ENCODE measurements around the gene SSUH2. TPM values are rescaled to one million over a fixed set of nuclear protein-coding genes. Genes with fewer than 3 reads are reported as not detected.

The SSUH2 gene
- total RNA-seq, 2 donors from 2014 or later = 5.3 to 7.9 TPM

DNA sequence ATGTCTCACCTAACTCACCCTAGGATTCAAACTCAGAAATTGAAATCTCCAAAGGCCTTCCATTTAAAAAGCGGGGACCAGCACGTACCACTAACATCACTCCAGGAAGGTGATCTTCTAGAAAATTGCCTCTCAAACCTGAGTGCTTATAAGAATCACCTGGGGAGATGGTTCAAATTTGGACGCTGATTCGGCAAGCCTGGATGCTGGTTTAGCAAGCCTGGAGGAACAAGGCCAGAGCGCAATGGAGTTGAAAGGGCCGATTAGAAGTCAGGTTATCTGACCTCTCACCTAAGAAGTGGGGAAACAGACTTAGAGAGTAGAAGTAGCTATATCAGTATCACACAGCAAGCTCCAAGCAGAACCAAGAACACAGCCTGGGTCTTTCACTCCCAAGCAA, 68.2 kb downstream of the SSUH2 start:
- no peak overlapping the region for H3K4me3 ChIP-seq (ENCODE audit: low read length)
- peaks cover 47% of the 10 kb centered on the region for H3K36me3 ChIP-seq (ENCODE audit: control insufficient read depth, insufficient read depth, low read length)
- Mint-ChIP-seq H3K27ac (no peak overlapping the region), H3K4me3 (no peak overlapping the region), H3K27me3 (ENCODE audit: insufficient read depth) (no peaks in the 10 kb centered on the region), H3K9me3 (no peaks in the 10 kb centered on the region), H3K4me1 (peaks cover 4% of the 10 kb centered on the region), H3K36me3 (ENCODE audit: low read depth) (peaks cover 16% of the 10 kb centered on the region)
- TF ChIP-seq, protein P1, sequence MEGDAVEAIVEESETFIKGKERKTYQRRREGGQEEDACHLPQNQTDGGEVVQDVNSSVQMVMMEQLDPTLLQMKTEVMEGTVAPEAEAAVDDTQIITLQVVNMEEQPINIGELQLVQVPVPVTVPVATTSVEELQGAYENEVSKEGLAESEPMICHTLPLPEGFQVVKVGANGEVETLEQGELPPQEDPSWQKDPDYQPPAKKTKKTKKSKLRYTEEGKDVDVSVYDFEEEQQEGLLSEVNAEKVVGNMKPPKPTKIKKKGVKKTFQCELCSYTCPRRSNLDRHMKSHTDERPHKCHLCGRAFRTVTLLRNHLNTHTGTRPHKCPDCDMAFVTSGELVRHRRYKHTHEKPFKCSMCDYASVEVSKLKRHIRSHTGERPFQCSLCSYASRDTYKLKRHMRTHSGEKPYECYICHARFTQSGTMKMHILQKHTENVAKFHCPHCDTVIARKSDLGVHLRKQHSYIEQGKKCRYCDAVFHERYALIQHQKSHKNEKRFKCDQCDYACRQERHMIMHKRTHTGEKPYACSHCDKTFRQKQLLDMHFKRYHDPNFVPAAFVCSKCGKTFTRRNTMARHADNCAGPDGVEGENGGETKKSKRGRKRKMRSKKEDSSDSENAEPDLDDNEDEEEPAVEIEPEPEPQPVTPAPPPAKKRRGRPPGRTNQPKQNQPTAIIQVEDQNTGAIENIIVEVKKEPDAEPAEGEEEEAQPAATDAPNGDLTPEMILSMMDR (conservative IDR thresholded peaks at IDR 0.05) = no peak
- H3K9me3 ChIP-seq (ENCODE audit: control insufficient read depth, low read length) = no peaks in the 10 kb centered on the region
- no peak overlapping the region for H3K9ac ChIP-seq (ENCODE audit: extremely low read depth, low read length, poor library complexity, severe bottlenecking)
- H3K27me3 ChIP-seq (ENCODE audit: control insufficient read depth, insufficient read depth, low read length, poor library complexity, severe bottlenecking) = no peaks in the 10 kb centered on the region
- H3K27ac ChIP-seq (ENCODE audit: low read depth, low read length) = no peak overlapping the region
- WGBS, 2 experiments (ENCODE audit: insufficient coverage in 1 of 2, insufficient read length in 1 of 2) = 86 to 92% methylated on average over 2 to 6 of the region's 6 CpGs
- no peak for DNase-seq
- no peaks in the 10 kb centered on the region for H3K4me1 ChIP-seq (ENCODE audit: control insufficient read depth, insufficient read depth, low read length)

DNA sequence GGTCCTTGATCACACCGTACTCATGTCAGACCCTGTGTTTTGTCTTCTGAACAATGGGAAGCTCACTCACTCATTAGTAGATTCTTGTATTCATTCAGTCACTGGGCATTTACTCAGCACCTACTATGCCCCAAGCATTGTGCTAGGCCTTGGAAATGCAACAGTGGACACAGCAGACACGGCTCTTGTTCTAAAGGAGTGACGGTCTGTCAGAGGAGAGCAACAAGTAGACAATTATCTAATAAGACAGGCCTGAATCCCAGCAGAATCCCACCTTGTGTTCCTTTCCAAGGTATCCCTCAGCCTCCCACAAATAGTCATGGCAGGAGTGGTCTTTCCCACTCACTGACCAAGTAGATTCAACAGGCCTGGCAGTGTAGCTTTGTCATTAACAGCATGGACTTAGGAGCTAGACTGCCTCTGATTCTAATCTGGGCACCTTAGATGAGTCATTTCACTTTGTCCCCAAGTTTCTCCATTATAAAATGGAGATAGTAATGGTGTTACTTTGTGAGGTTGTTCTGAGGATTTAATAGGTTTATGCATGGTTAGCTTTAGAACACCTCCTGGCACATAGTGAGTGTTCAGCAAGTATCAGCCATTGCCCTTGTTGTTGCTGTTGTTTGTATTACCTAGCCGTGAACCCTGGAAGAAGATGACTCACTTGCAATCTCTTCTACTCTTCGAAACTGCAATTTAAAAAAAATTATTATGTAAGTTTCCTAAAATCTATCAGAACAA, 69.1 kb downstream of the SSUH2 start:
- no peaks in the 10 kb centered on the region for H3K9me3 ChIP-seq (ENCODE audit: control insufficient read depth, low read length)
- peaks cover 55% of the 10 kb centered on the region for H3K36me3 ChIP-seq (ENCODE audit: control insufficient read depth, insufficient read depth, low read length)
- H3K4me3 Mint-ChIP-seq = no peak overlapping the region
- H3K4me1 Mint-ChIP-seq = peaks cover 8% of the 10 kb centered on the region
- no peaks in the 10 kb centered on the region for H3K4me1 ChIP-seq (ENCODE audit: control insufficient read depth, insufficient read depth, low read length)
- H3K36me3 Mint-ChIP-seq (ENCODE audit: low read depth) = peaks cover 20% of the 10 kb centered on the region
- DNase-seq = no peak
- H3K27me3 Mint-ChIP-seq (ENCODE audit: insufficient read depth) = no peaks in the 10 kb centered on the region
- H3K27ac Mint-ChIP-seq = no peak overlapping the region
- no peak overlapping the region for H3K4me3 ChIP-seq (ENCODE audit: low read length)
- WGBS, 2 experiments (ENCODE audit: insufficient coverage in 1 of 2, insufficient read length in 1 of 2) = 96 to 100% methylated on average over 4 to 5 of the region's 5 CpGs
- H3K27me3 ChIP-seq (ENCODE audit: control insufficient read depth, insufficient read depth, low read length, poor library complexity, severe bottlenecking) = no peaks in the 10 kb centered on the region
- TF ChIP-seq, protein P1 (conservative IDR thresholded peaks at IDR 0.05) = no peak
- no peak overlapping the region for H3K27ac ChIP-seq (ENCODE audit: low read depth, low read length)
- no peak overlapping the region for H3K9ac ChIP-seq (ENCODE audit: extremely low read depth, low read length, poor library complexity, severe bottlenecking)
- no peaks in the 10 kb centered on the region for H3K9me3 Mint-ChIP-seq

GRCh38 chr3:8574670-8575322, 69.8 kb downstream of the SSUH2 start:
- peaks cover 28% of the 10 kb centered on the region for H3K36me3 Mint-ChIP-seq (ENCODE audit: low read depth)
- H3K4me3 ChIP-seq (ENCODE audit: low read length) = no peak overlapping the region
- no peaks in the 10 kb centered on the region for H3K9me3 ChIP-seq (ENCODE audit: control insufficient read depth, low read length)
- no peaks in the 10 kb centered on the region for H3K4me1 ChIP-seq (ENCODE audit: control insufficient read depth, insufficient read depth, low read length)
- peaks cover 8% of the 10 kb centered on the region for H3K4me1 Mint-ChIP-seq
- H3K36me3 ChIP-seq (ENCODE audit: control insufficient read depth, insufficient read depth, low read length) = peaks cover 58% of the 10 kb centered on the region
- H3K27ac ChIP-seq (ENCODE audit: low read depth, low read length) = no peak overlapping the region
- WGBS, 2 experiments (ENCODE audit: insufficient coverage in 1 of 2, insufficient read length in 1 of 2) = 85 to 97% methylated on average over 3 to 5 of the region's 5 CpGs
- H3K4me3 Mint-ChIP-seq = no peak overlapping the region
- H3K9ac ChIP-seq (ENCODE audit: extremely low read depth, low read length, poor library complexity, severe bottlenecking) = no peak overlapping the region
- TF ChIP-seq, protein P1 (conservative IDR thresholded peaks at IDR 0.05) = no peak
- no peak for DNase-seq
- H3K27me3 ChIP-seq (ENCODE audit: control insufficient read depth, insufficient read depth, low read length, poor library complexity, severe bottlenecking) = no peaks in the 10 kb centered on the region
- H3K27me3 Mint-ChIP-seq (ENCODE audit: insufficient read depth) = no peaks in the 10 kb centered on the region
- H3K9me3 Mint-ChIP-seq = no peaks in the 10 kb centered on the region
- no peak overlapping the region for H3K27ac Mint-ChIP-seq

Data from endodermal cell (in vitro differentiated cells).